DOHH2 (cell line): Measurements from ENCODE around the gene WDR59.

Experiments used
- H3F3A ChIP-seq: fragments of 200-600 bp; sonication (generic), shearing (Covaris generic); 2 replicates; pipeline ENCODE4 v1.6.0; 2016; ENCODE audit warnings: antibody characterized with exemption, mild to moderate bottlenecking; ENCODE audit not compliant: control insufficient read depth, insufficient read depth
- H3K27ac ChIP-seq: fragments of 200-600 bp; sonication (generic); 2 replicates; pipeline ENCODE4 v1.5.1; 2014; ENCODE audit warnings: low read depth, mild to moderate bottlenecking, low read length, moderate library complexity
- H3K27me3 ChIP-seq: fragments of 200-600 bp; sonication (generic); 2 replicates; pipeline ENCODE4 v1.6.1; 2014; ENCODE audit warnings: mild to moderate bottlenecking, low read length, mixed read lengths; ENCODE audit not compliant: control insufficient read depth
- H3K36me3 ChIP-seq: fragments of 200-600 bp; sonication (generic); 2 replicates; pipeline ENCODE4 v1.6.1; 2014; ENCODE audit warnings: mild to moderate bottlenecking, low read length, moderate library complexity, mixed read lengths; ENCODE audit not compliant: control insufficient read depth
- H3K4me1 ChIP-seq: fragments of 200-600 bp; sonication (generic); 2 replicates; pipeline ENCODE4 v1.6.1; 2014; ENCODE audit warnings: mild to moderate bottlenecking, low read length, mixed read lengths; ENCODE audit not compliant: control insufficient read depth
- H3K4me2 ChIP-seq: fragments of 200-600 bp; sonication (generic); 2 replicates; pipeline ENCODE4 v1.6.0; 2014; ENCODE audit warnings: mild to moderate bottlenecking, low read length, moderate library complexity
- H3K4me3 ChIP-seq: fragments of 200-600 bp; sonication (generic); 2 replicates; pipeline ENCODE4 v1.5.1; 2014; ENCODE audit warnings: mild to moderate bottlenecking, low read length, mixed read lengths
- H3K79me2 ChIP-seq: fragments of 200-600 bp; sonication (generic); 2 replicates; pipeline ENCODE4 v1.6.1; 2014; ENCODE audit warnings: mild to moderate bottlenecking, low read length, mixed read lengths; ENCODE audit not compliant: control insufficient read depth
- H3K9me2 ChIP-seq: fragments of 200-600 bp; sonication (generic); replicated peaks from 2 replicates; pipeline ENCODE4 v1.6.1; 2014; ENCODE audit warnings: mild to moderate bottlenecking, low read length, mixed read lengths; ENCODE audit not compliant: control insufficient read depth
- H3K9me3 ChIP-seq: fragments of 200-600 bp; sonication (generic); 2 replicates; pipeline ENCODE4 v1.6.1; 2014; ENCODE audit warnings: antibody characterized with exemption, low read length, mixed read lengths; ENCODE audit not compliant: control insufficient read depth, insufficient read depth
- H4K20me1 ChIP-seq: fragments of 200-600 bp; sonication (generic); 2 replicates; pipeline ENCODE4 v1.6.0; 2014; ENCODE audit warnings: low read depth, mild to moderate bottlenecking, antibody characterized with exemption, low read length, moderate library complexity; ENCODE audit not compliant: control insufficient read depth, insufficient read depth
- EZH2phosphoT487 ChIP-seq: fragments of 200-600 bp; sonication (generic); IDR thresholded peaks from 2 replicates; pipeline ENCODE4 v1.6.1; 2017; ENCODE audit warnings: borderline replicate concordance, mild to moderate bottlenecking, antibody characterized with exemption, low read length, moderate library complexity, mixed read lengths
- TF ChIP-seq, protein P1 (sequence below): fragments of 200-600 bp; sonication (generic); IDR thresholded peaks from one replicate; pipeline ENCODE4 v1.5.1; 2014; ENCODE audit warnings: antibody characterized with exemption, mild to moderate bottlenecking, low read depth, low read length; ENCODE audit not compliant: poor library complexity, severe bottlenecking

WDR59 gene

GRCh38 chr16:74949309-74949708, 35.6 kb downstream of the WDR59 start:
- peaks cover 8% of the 10 kb centered on the region for H3K36me3 ChIP-seq
- no peak overlapping the region for H3K4me2 ChIP-seq
- no peaks in the 10 kb centered on the region for H3K27me3 ChIP-seq
- no peak overlapping the region for H3K27ac ChIP-seq
- H3K4me3 ChIP-seq = no peak overlapping the region
- H3K9me3 ChIP-seq = no peaks in the 10 kb centered on the region
- H3K4me1 ChIP-seq = no peaks in the 10 kb centered on the region
- no peaks in the 10 kb centered on the region for H4K20me1 ChIP-seq
- no peaks in the 10 kb centered on the region for H3F3A ChIP-seq
- TF ChIP-seq, protein P1, sequence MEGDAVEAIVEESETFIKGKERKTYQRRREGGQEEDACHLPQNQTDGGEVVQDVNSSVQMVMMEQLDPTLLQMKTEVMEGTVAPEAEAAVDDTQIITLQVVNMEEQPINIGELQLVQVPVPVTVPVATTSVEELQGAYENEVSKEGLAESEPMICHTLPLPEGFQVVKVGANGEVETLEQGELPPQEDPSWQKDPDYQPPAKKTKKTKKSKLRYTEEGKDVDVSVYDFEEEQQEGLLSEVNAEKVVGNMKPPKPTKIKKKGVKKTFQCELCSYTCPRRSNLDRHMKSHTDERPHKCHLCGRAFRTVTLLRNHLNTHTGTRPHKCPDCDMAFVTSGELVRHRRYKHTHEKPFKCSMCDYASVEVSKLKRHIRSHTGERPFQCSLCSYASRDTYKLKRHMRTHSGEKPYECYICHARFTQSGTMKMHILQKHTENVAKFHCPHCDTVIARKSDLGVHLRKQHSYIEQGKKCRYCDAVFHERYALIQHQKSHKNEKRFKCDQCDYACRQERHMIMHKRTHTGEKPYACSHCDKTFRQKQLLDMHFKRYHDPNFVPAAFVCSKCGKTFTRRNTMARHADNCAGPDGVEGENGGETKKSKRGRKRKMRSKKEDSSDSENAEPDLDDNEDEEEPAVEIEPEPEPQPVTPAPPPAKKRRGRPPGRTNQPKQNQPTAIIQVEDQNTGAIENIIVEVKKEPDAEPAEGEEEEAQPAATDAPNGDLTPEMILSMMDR = no peak
- TF ChIP-seq EZH2phosphoT487 = no peak
- H3K9me2 ChIP-seq = no peaks in the 10 kb centered on the region
- no peaks in the 10 kb centered on the region for H3K79me2 ChIP-seq

DNA sequence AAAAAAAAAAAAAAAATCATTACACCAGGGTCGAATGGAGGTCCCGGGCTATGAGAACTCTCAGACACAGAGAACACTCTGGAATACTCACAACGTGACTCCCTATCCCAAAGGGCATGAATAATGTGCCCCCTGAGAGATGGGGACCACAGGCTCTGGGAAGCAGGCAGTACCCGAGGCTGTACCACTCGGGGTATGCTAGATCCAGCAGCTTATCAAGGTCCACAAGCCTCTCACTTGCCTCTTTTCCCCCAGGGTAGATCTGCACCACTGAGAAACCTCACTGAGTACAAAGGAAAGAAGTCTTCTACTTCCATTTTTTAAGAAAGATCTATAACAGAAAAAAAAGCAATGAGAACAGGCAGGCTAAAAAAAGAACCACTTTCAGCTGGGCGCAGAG, 40.5 kb downstream of the WDR59 start:
- no peaks in the 10 kb centered on the region for H4K20me1 ChIP-seq
- no peak overlapping the region for H3K27ac ChIP-seq
- H3K36me3 ChIP-seq = peaks cover 17% of the 10 kb centered on the region
- H3K79me2 ChIP-seq = no peaks in the 10 kb centered on the region
- H3K4me2 ChIP-seq = no peak overlapping the region
- H3F3A ChIP-seq = no peaks in the 10 kb centered on the region
- no peaks in the 10 kb centered on the region for H3K9me2 ChIP-seq
- H3K4me1 ChIP-seq = no peaks in the 10 kb centered on the region
- no peaks in the 10 kb centered on the region for H3K9me3 ChIP-seq
- H3K27me3 ChIP-seq = no peaks in the 10 kb centered on the region
- no peak overlapping the region for H3K4me3 ChIP-seq
- no peak for TF ChIP-seq EZH2phosphoT487
- TF ChIP-seq, protein P1 = no peak

- no peaks in the 10 kb centered on the region for H4K20me1 ChIP-seq
- no peak overlapping the region for H3K27ac ChIP-seq
- no peaks in the 10 kb centered on the region for H3K4me1 ChIP-seq
- no peaks in the 10 kb centered on the region for H3K79me2 ChIP-seq
- no peak overlapping the region for H3K4me3 ChIP-seq
- H3K27me3 ChIP-seq = no peaks in the 10 kb centered on the region
- TF ChIP-seq EZH2phosphoT487 = no peak
- TF ChIP-seq, protein P1 = no peak
- H3K9me3 ChIP-seq = no peaks in the 10 kb centered on the region
- H3F3A ChIP-seq = no peaks in the 10 kb centered on the region
- no peaks in the 10 kb centered on the region for H3K9me2 ChIP-seq
- peaks cover 17% of the 10 kb centered on the region for H3K36me3 ChIP-seq
- no peak overlapping the region for H3K4me2 ChIP-seq
These were observed 41.7 kb downstream of the WDR59 start for GRCh38 chr16:74942977-74943918.
